ENCODE measurements around the gene DNAAF1.

DNAAF1 gene

DNA sequence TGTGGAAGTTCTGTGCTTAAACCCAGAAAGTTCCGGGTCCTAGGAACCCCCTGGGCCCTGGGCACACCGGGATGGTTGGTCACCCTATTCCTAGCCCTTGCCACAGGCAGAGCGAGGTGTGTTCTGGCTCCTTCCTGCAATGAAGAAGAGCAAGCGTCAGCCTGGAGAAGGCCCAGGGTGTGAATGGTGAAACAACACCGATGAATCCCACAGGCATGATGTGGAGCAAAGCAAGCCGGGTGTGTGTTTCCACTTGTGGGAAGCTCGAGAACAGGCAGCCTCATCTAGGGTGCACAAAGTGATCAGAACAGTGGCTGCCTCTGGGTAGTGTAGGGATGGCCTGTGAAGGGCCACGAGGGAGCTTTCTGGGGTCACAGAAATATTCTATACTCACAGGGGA is 80.9 kb downstream of the DNAAF1 start:
- H3K79me2 ChIP-seq: no peaks in the 10 kb centered on the region
- no peaks in the 10 kb centered on the region for H3K27me3 ChIP-seq (ENCODE audit: control insufficient read depth, insufficient read depth, low read length)
- no peak overlapping the region for H3K9ac ChIP-seq
- H3K36me3 ChIP-seq (ENCODE audit: control insufficient read depth, insufficient read depth, low read length): no peaks in the 10 kb centered on the region
- no peak overlapping the region for H3K4me2 ChIP-seq (ENCODE audit: low read length)
- H2AFZ ChIP-seq: no peak overlapping the region
- TF ChIP-seq, protein P1, sequence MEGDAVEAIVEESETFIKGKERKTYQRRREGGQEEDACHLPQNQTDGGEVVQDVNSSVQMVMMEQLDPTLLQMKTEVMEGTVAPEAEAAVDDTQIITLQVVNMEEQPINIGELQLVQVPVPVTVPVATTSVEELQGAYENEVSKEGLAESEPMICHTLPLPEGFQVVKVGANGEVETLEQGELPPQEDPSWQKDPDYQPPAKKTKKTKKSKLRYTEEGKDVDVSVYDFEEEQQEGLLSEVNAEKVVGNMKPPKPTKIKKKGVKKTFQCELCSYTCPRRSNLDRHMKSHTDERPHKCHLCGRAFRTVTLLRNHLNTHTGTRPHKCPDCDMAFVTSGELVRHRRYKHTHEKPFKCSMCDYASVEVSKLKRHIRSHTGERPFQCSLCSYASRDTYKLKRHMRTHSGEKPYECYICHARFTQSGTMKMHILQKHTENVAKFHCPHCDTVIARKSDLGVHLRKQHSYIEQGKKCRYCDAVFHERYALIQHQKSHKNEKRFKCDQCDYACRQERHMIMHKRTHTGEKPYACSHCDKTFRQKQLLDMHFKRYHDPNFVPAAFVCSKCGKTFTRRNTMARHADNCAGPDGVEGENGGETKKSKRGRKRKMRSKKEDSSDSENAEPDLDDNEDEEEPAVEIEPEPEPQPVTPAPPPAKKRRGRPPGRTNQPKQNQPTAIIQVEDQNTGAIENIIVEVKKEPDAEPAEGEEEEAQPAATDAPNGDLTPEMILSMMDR (IDR thresholded peaks at IDR 0.05): no peak
- H3K9me3 ChIP-seq (ENCODE audit: control insufficient read depth, low read length): no peaks in the 10 kb centered on the region
- H3K27ac ChIP-seq: no peak overlapping the region
- H3K4me3 ChIP-seq (ENCODE audit: low read depth, low read length): no peak overlapping the region
- no peaks in the 10 kb centered on the region for H3K4me1 ChIP-seq
